Uterus (tissue), 2 donors: Measurements from ENCODE around the gene FUT6.

Experiments
- POLR2A ChIP-seq, 2 donors: fragments of 450-650 bp; IDR thresholded peaks; one replicate each; pipeline ENCODE4 v1.6.1; 2016; ENCODE audit warnings: antibody characterized with exemption in 2 of 2, mild to moderate bottlenecking in 1 of 2, moderate library complexity in 1 of 2
- TF ChIP-seq, protein P1 (sequence below), 4 experiments: fragments of 200-600 bp in 2 of 4; fragments of 450-650 bp in 2 of 4; sonication (generic) in 2 of 4; IDR thresholded peaks; one replicate each; pipeline ENCODE4 v1.5.1; 2016 to 2019; ENCODE audit warnings: antibody characterized with exemption in 4 of 4, mild to moderate bottlenecking in 2 of 4, moderate library complexity in 1 of 4

- TF ChIP-seq, protein P1, sequence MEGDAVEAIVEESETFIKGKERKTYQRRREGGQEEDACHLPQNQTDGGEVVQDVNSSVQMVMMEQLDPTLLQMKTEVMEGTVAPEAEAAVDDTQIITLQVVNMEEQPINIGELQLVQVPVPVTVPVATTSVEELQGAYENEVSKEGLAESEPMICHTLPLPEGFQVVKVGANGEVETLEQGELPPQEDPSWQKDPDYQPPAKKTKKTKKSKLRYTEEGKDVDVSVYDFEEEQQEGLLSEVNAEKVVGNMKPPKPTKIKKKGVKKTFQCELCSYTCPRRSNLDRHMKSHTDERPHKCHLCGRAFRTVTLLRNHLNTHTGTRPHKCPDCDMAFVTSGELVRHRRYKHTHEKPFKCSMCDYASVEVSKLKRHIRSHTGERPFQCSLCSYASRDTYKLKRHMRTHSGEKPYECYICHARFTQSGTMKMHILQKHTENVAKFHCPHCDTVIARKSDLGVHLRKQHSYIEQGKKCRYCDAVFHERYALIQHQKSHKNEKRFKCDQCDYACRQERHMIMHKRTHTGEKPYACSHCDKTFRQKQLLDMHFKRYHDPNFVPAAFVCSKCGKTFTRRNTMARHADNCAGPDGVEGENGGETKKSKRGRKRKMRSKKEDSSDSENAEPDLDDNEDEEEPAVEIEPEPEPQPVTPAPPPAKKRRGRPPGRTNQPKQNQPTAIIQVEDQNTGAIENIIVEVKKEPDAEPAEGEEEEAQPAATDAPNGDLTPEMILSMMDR (IDR thresholded peaks at IDR 0.05): no peak
- TF ChIP-seq POLR2A (IDR thresholded peaks at IDR 0.05): no peak
Measured at GRCh38 chr19:5792224-5792623, 47.3 kb downstream of the FUT6 start.
